ENCODE measurements around the gene BPIFB2. TPM values are rescaled to one million over a fixed set of nuclear protein-coding genes. Genes with fewer than 3 reads are reported as not detected.
A peak's percentile ranks its signal among the peaks of the same experiment; 100 is the strongest.

Gene BPIFB2
- total RNA-seq, 8 experiments from 2014 or later, result not detected

DNA sequence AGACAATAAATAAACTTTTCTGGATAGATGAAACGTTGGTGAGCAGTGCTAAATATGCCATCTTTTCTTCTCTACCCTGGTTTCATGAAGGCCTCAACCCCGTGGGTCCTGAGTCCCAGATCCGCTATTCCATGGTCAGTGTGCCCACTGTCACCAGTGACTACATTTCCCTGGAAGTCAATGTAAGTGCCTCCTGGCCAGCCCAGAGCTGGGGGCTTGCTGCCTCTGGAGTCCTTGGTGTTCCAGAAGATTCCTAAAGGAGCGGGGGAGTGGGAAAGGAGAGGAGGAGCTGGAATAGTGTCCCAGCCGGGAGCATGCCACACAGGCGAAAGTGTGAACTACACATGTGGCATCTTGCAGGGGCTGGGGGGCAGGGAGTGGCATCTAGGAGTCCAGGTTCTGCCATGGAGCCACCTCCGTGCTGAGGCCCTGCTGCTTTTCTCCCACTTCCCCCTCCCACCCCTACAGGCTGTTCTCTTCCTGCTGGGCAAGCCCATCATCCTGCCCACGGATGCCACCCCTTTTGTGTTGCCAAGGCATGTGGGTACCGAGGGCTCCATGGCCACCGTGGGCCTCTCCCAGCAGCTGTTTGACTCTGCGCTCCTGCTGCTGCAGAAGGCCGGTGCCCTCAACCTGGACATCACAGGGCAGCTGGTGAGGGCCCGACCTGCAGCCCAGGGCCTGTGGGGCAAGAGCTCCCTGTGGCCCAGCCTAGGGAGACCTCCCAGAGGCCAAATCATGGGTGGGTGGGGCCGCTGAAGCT, 10.8 kb downstream of the BPIFB2 start:
- Histone ChIP-seq H3K4me1 (replicated peaks in 1 of 2) (peaks cover 0 to 8% of the 10 kb centered on the region in 2 donors), H3K27ac (no peak overlapping the region), H3K4me3 (no peak overlapping the region)
- WGBS, 10 experiments, result 0 to 60% (median 34%) methylated on average over 1 to 8 of the region's 14 CpGs; no CpG with 5 or more reads in 4 of the 10 experiments
- in situ Hi-C loops (cut with MboI; ENCODE audit: low pct_unique_long_range_greater_than_20kb in 2 of 9, low sequenced_read_pairs in 9 of 9, unreplicated experiment in 9 of 9), result no loop called here
- no peak for ATAC-seq (replicated peaks in 6 of 8)

DNA sequence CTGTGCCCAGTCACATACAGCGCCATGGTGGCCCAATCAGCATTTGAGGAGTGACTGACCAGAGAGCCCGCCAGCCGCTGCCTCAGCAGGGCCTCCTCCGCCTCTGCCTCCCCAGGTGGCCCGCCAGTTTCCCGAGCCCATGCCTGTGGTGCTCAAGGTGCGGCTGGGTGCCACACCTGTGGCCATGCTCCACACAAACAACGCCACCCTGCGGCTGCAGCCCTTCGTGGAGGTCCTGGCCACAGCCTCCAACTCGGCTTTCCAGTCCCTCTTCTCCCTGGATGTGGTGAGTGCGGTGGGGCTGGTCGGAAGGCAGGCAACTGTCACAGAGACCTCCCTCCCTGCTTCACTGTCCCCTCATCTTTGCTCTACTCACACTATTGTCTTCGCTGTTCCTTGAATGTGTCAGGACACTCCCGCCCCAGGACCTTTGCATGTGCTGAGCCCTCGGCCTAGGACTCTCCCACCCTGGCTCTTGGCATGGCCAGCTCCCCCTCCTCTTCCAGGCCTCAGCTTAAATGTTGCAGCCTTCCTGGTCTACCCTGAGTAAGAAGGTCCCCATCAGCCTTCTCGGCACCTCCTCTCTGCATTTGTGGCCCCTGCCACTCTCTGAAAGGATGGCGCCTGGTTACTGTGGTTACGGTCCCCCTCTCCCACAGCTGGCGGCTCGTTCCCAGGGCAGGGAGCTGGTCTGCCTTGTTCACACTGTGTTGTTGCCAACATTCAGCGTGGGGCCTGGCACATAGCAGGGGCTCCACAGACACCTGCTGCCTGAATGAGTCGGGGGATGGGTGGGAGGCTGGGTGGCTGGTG, 12.2 kb downstream of the BPIFB2 start:
- ATAC-seq (replicated peaks in 6 of 8), result no peak
- in situ Hi-C loops (cut with MboI; ENCODE audit: low pct_unique_long_range_greater_than_20kb in 2 of 9, low sequenced_read_pairs in 9 of 9, unreplicated experiment in 9 of 9), result no loop called here
- peaks cover 0 to 5% of the 10 kb centered on the region in 2 donors for H3K4me1 ChIP-seq (replicated peaks in 1 of 2)
- no peak overlapping the region for H3K27ac ChIP-seq
- H3K4me3 ChIP-seq, result no peak overlapping the region
- WGBS, 10 experiments, result 24 to 81% (median 70%) methylated on average over 1 to 6 of the region's 23 CpGs; no CpG with 5 or more reads in 3 of the 10 experiments

DNA sequence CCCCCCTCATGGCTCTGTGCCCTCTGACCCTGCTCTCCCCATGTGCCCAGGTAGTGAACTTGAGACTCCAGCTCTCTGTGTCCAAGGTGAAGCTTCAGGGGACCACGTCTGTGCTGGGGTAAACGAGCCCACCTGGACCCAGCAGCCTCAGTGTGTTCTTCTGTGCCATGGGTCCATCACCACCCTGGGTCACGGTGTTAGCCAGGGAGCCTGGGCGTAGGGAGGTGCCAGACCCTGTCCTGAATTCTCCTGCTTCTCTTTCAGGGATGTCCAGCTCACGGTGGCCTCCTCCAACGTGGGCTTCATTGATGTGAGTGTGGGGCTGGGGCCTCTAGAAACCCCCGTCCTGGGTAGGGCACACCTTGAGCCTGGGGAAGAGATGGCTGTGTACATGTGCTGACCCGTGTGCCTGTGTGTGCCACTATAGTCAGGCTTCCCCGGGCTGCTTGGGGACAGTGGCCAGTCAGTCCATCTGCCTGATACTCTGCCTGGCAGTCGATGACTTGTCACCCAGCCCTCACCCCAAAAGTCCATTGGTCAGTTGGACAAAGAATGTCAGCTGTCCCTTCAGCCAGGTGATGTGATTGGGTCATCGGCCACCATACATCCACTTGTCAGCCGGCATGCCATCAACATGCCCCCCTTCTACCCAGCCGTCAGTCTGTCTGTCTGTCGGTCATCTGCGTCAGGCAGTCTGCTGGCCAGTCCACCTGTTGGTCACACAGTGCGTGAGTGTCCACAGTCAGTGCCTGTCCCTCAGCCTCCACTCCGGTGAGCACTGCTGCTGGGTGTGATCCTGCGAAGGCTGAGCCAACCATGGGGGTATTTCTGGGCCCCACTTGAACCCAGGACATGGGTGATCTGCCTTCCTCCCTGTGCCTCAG, 13.0 kb downstream of the BPIFB2 start:
- no peaks in the 10 kb centered on the region for H3K4me1 ChIP-seq (replicated peaks in 1 of 2)
- H3K27ac ChIP-seq, result no peak overlapping the region
- no peak for ATAC-seq (replicated peaks in 6 of 8)
- H3K4me3 ChIP-seq, result no peak overlapping the region
- in situ Hi-C loops (cut with MboI; ENCODE audit: low pct_unique_long_range_greater_than_20kb in 2 of 9, low sequenced_read_pairs in 9 of 9, unreplicated experiment in 9 of 9), result no loop called here
- WGBS, 10 experiments, result 0 to 84% (median 58%) methylated on average over 1 to 6 of the region's 18 CpGs; no CpG with 5 or more reads in 6 of the 10 experiments

DNA sequence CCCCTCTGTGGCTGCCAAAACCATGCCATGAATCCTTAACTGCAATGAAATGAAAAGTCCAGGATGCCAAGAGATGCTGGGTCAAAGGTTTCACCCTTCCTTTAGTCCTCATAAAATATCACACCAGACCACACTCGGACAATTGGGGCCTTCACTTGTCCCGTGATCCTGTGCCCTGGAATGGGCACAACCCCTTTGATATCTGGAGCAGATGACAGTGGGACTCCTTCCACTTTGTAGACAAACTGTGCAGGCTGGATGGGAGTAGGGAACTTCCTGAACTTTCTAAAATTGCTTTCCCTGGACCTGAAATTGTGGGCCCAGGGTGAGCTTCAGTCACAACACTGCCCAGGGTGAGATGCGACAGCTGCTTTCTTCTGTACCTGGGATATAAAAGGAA, 14.4 kb downstream of the BPIFB2 start:
- ATAC-seq (replicated peaks in 6 of 8), result no peak
- in situ Hi-C loops (cut with MboI; ENCODE audit: low pct_unique_long_range_greater_than_20kb in 2 of 9, low sequenced_read_pairs in 9 of 9, unreplicated experiment in 9 of 9), result no loop called here
- Histone ChIP-seq H3K27ac (no peak overlapping the region), H3K4me1 (replicated peaks in 1 of 2) (no peaks in the 10 kb centered on the region), H3K4me3 (no peak overlapping the region)
- WGBS, 10 experiments, result 0 to 100% (median 62%) methylated on average over 1 to 3 of the region's 3 CpGs; no CpG with 5 or more reads in 4 of the 10 experiments

DNA sequence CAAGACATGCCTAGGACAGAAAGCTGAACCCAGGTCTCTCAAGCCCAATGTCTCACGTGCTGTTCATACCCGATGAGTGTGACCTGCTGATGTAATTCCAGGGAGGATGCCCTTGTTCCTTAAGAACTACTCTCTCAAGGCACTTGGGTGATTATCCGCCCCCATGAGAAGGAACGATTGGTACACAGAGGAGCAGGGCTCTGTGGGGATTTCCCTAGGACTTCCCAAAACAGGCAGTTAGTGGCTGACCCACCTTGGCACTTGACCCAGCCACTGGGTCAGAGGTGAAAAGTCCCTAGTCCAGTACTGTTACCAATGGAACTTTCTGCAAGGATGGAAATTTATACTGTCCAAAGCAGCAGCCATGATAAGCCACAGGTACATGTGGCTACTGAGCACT, 14.8 kb downstream of the BPIFB2 start:
- in situ Hi-C loops (cut with MboI; ENCODE audit: low pct_unique_long_range_greater_than_20kb in 2 of 9, low sequenced_read_pairs in 9 of 9, unreplicated experiment in 9 of 9), result no loop called here
- 27 to 71% methylated on average over 3 to 4 of the region's 4 CpGs; no CpG with 5 or more reads in 8 of the 10 experiments for WGBS, 10 experiments
- Histone ChIP-seq H3K4me1 (replicated peaks in 1 of 2) (no peaks in the 10 kb centered on the region), H3K27ac (no peak overlapping the region), H3K4me3 (no peak overlapping the region)
- no peak for ATAC-seq (replicated peaks in 6 of 8)

DNA sequence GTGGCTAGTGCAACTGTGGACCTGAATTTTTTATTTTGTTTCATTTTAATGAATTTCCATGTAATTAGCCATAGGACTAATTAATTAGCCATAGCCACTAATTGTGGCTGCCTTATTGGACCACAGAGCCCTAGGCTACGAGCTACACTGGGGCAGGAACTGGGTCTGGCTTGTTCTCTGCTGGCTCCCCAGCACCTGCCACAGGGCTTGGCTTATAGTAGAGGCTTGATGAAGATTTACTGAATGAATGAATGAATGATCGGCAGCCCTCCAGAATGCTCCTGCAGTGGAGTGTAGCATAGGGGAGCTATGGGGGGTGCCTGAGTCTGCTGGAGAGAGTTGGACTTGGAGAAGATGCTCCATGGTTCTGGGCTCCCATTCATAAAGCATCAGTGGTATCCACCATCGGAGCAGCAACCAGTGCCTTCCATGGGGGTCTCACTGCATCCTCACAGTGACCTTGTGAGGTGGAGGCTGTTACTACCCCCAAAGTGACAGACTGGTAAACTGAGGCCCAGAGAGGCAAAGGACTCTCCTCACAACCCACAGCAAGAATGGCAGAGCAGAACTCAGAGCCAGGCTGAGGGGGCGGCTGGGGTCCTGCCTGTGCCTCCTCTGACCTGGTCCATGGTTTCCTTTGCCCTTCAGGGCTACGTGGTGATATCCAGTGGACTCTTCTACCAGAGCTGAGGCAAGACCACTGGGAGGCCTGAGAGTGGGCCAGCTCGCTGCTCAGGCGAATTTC, 15.4 kb downstream of the BPIFB2 start:
- H3K4me3 ChIP-seq, result no peak overlapping the region
- in situ Hi-C loops (cut with MboI; ENCODE audit: low pct_unique_long_range_greater_than_20kb in 2 of 9, low sequenced_read_pairs in 9 of 9, unreplicated experiment in 9 of 9), result no loop called here
- no peak for ATAC-seq (replicated peaks in 6 of 8)
- H3K27ac ChIP-seq, result no peak overlapping the region
- no peaks in the 10 kb centered on the region for H3K4me1 ChIP-seq (replicated peaks in 1 of 2)
- WGBS, 10 experiments, result 0 to 100% (median 60%) methylated on average over 1 to 4 of the region's 7 CpGs; no CpG with 5 or more reads in 3 of the 10 experiments

DNA sequence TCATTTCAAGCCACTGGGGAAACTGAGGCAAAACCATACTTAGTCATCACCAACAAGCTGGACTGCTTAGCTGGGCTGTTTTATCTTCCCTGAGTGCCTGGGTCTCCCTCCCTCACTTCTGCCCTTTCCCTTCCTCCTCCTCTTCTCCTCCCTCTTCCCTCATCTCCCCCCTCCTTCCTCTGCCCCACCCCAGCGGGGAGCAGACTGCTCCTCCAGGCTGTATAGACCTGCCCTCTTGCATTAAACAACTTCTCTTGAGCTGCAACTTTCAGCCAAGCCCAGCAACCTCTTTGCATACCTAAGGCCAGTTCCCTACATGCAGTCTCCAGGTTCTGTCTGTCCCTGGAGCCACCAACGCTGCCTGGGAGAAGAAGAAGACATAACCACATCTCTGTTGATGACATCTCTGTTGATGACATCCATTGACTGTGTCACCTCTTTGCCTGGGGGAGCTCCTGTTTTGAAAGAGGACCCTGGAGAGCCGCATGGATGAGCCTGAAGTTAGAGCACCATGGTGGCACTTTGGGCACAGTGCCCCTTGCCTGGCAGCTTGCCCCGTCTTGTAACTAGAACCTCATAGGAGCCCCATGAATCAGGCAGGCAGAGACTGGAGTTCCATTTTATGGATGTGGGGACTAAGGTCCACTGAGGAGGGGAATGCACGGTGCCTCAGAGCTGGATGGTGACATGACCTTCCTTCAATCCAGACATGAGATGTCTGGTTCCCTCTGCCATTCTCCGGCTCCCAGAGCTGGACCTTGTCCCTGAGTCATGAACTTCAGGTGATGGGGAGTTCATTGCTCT, 16.1 kb downstream of the BPIFB2 start:
- ATAC-seq (replicated peaks in 6 of 8), result peak in 1 of 8 experiments; percentile 34
- in situ Hi-C loops (cut with MboI; ENCODE audit: low pct_unique_long_range_greater_than_20kb in 2 of 9, low sequenced_read_pairs in 9 of 9, unreplicated experiment in 9 of 9), result no loop called here
- Histone ChIP-seq H3K27ac (no peak overlapping the region), H3K4me1 (replicated peaks in 1 of 2) (no peaks in the 10 kb centered on the region), H3K4me3 (no peak overlapping the region)
- WGBS, 10 experiments, result 10 to 67% (median 56%) methylated on average over 1 to 2 of the region's 6 CpGs; no CpG with 5 or more reads in 7 of the 10 experiments

DNA sequence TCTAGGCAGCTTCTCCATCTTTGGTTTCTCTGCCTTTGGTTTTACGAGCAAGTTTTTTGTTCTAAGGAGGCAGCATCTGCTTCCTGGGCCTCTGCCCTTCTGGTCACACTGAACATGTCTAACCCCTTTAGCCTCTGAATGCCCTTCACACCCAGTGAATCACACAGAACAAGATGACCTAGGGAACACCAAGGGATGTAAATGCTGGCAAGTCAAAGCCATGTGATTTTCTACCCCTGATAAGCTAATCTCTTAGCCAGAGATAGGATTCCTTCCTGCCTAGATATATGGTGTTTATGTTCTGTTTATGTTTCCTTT, 16.7 kb downstream of the BPIFB2 start:
- WGBS, 10 experiments, result 17 to 80% (median 71%) methylated on average over 1 of the region's 1 CpG; no CpG with 5 or more reads in 5 of the 10 experiments
- no peak for ATAC-seq (replicated peaks in 6 of 8)
- H3K27ac ChIP-seq, result no peak overlapping the region
- H3K4me1 ChIP-seq (replicated peaks in 1 of 2), result no peaks in the 10 kb centered on the region
- H3K4me3 ChIP-seq, result no peak overlapping the region
- in situ Hi-C loops (cut with MboI; ENCODE audit: low pct_unique_long_range_greater_than_20kb in 2 of 9, low sequenced_read_pairs in 9 of 9, unreplicated experiment in 9 of 9), result no loop called here

DNA sequence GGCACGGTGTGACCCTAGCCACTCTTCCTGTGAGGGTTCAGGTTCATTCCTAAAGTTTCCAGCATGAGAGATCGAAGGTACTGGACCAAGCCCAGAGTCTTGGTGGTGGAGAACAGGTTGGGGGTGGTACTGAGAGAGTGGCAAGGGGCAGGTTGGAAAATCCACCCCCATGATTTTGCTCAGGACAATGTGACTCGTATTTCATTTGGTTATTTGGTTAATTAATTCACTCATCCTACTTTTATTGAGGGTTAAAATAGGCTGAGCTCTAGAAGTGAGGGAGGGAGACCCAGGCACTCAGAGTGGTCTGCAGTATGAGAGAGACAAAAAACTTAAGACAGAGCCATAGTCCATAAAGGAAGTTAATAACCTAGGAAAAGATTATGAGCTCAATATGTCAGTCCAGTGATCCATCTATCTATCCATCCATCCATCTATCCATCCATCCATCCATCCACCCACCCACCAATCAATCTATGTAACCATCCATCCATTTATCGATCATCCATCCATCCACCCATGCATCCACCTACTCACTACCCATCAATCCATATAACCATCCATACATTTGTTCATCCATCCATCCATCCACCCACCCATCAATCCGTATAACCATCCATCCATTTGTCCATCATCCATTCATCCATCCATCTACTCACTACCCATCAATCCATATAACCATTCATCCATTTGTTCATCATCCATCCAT, 17.3 kb downstream of the BPIFB2 start:
- no peaks in the 10 kb centered on the region for H3K4me1 ChIP-seq (replicated peaks in 1 of 2)
- no peak overlapping the region for H3K4me3 ChIP-seq
- H3K27ac ChIP-seq, result no peak overlapping the region
- in situ Hi-C loops (cut with MboI; ENCODE audit: low pct_unique_long_range_greater_than_20kb in 2 of 9, low sequenced_read_pairs in 9 of 9, unreplicated experiment in 9 of 9), result no loop called here
- ATAC-seq (replicated peaks in 6 of 8), result no peak
- 5 to 94% (median 48%) methylated on average over 2 to 4 of the region's 5 CpGs; no CpG with 5 or more reads in 1 of the 10 experiments for WGBS, 10 experiments

DNA sequence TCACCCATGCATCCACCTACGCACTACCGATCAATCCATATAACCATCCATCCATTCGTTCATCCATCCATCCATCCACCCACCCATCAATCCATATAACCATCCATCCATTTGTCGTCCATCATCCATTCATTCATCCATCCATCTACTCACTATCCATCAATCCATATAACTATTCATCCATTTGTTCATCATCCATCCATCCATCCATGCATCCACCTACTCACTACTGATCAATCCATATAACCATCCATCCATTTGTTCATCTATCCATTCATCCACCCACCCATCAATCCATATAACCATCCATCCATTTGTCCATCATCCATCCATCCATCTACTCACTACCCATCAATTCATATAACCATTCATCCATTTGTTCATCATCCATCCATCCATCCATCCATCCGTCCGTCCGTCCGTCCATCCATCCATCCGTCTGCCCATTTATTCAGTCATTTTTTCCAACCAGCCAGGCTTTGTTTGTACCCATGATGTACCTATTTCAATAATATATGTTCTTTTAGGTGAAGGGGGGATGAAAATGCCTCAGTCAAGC, 17.9 kb downstream of the BPIFB2 start:
- no peak for ATAC-seq (replicated peaks in 6 of 8)
- Histone ChIP-seq H3K27ac (no peak overlapping the region), H3K4me1 (replicated peaks in 1 of 2) (no peaks in the 10 kb centered on the region), H3K4me3 (no peak overlapping the region)
- 0 to 100% (median 50%) methylated on average over 1 to 9 of the region's 9 CpGs for WGBS, 10 experiments
- in situ Hi-C loops (cut with MboI; ENCODE audit: low pct_unique_long_range_greater_than_20kb in 2 of 9, low sequenced_read_pairs in 9 of 9, unreplicated experiment in 9 of 9), result no loop called here

DNA sequence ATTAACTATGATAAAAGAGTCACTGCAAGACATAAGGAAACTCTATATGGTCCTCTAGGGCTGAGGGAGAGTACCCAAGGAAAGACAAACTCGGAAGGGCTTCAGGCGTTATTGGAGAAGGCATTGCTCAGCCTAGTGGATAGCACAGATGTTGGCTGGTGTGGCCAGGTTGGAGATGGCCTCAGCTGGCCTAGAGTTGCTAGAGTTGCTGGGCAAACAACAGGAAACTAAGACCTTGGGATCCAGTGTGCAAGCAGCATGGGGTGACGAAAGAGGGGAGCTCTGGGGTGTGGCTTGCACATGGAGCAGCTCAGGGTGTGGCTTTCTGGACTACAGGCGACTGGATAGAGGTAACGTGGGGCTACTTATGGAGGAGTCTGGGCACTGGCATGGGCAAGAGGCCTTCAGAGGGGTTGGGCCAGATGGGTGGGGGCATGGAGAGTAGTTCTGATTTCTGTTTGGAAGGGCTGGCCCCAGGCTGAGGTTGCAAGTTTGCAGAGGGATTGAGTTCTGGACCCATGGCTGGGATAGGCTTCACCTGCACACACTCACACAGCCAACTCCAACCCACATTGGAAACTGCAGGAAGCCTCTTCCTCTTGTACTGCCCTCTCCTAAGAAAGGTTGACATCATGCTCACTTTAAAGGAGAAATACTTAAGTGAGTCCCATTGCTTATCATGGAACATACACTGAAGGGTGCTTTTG, 18.7 kb downstream of the BPIFB2 start:
- Histone ChIP-seq H3K4me1 (replicated peaks in 1 of 2) (no peaks in the 10 kb centered on the region), H3K4me3 (no peak overlapping the region), H3K27ac (no peak overlapping the region)
- 0 to 50% (median 10%) methylated on average over 1 to 4 of the region's 5 CpGs; no CpG with 5 or more reads in 6 of the 10 experiments for WGBS, 10 experiments
- in situ Hi-C loops (cut with MboI; ENCODE audit: low pct_unique_long_range_greater_than_20kb in 2 of 9, low sequenced_read_pairs in 9 of 9, unreplicated experiment in 9 of 9), result no loop called here
- peak in 2 of 8 experiments; percentile 45 to 62 for ATAC-seq (replicated peaks in 6 of 8)

Data from motor neuron (in vitro differentiated cells).